CD4-positive, alpha-beta T cell (primary cell): Measurements from ENCODE around the gene RAP1A. TPM values are rescaled to one million over a fixed set of nuclear protein-coding genes. Genes with fewer than 3 reads are reported as not detected.
"Not testable (repeated sequence)": the region's sequence is repeated elsewhere in the genome, so short reads cannot be mapped to it uniquely, and the experiment has no call there.

Experiments
- ATAC-seq: fragments of 200-7000 bp; cut with Tn5 transposase; one replicate; pipeline ENCODE4 v1.10.0; 2022; ENCODE audit warnings: mild to moderate bottlenecking; ENCODE audit not compliant: poor library complexity
- CTCF ChIA-PET: fragments of 350-600 bp; sonication (Branson Sonifier 250); formaldehyde crosslinking; loops from one replicate; lab custom pipeline; 2021; ENCODE audit warnings: antibody characterized with exemption, inconsistent platforms; lab: Charles Lee
- POLR2A ChIA-PET: fragments of 350-600 bp; sonication (Branson Sonifier 250); formaldehyde crosslinking; loops from one replicate; lab custom pipeline; 2021; ENCODE audit warnings: antibody characterized with exemption, inconsistent platforms; lab: Charles Lee
- DNase-seq, 14 experiments: peaks; one replicate each; pipeline ENCODE4 v3.0.0-alpha.2; 2013 to 2020; ENCODE audit warnings: mixed read lengths in 2 of 14
- H3K27ac ChIP-seq, 2 donors: one replicate each; pipeline versions ENCODE4 v1.5.1 to v1.7.0; 2013; ENCODE audit warnings: low read length in 2 of 2, low read depth in 1 of 2, mild to moderate bottlenecking in 1 of 2
- H3K27me3 ChIP-seq, 2 experiments: 1 replicate in 1 of 2; 2 replicates in 1 of 2; pipeline versions ENCODE4 v1.6.1 to v1.7.0; 2013; ENCODE audit warnings: low read length in 2 of 2, control low read depth in 1 of 2, mild to moderate bottlenecking in 1 of 2, moderate library complexity in 1 of 2; ENCODE audit not compliant: insufficient read depth in 2 of 2, control insufficient read depth in 1 of 2
- H3K36me3 ChIP-seq: one replicate; pipeline ENCODE4 v1.6.1; 2013; ENCODE audit warnings: low read length, control low read depth; ENCODE audit not compliant: insufficient read depth
- H3K4me1 ChIP-seq: one replicate; pipeline ENCODE4 v1.6.1; 2013; ENCODE audit warnings: low read length, control low read depth; ENCODE audit not compliant: insufficient read depth
- H3K4me3 ChIP-seq: one replicate; pipeline ENCODE4 v1.5.1; 2013; ENCODE audit warnings: mild to moderate bottlenecking, low read length, moderate library complexity
- H3K9me3 ChIP-seq, 2 experiments: 1 replicate in 1 of 2; 2 replicates in 1 of 2; pipeline versions ENCODE4 v1.6.1 to v1.7.0; 2013; ENCODE audit warnings: low read length in 2 of 2, mild to moderate bottlenecking in 2 of 2, control low read depth in 1 of 2, moderate library complexity in 1 of 2; ENCODE audit not compliant: control insufficient read depth in 1 of 2, insufficient read depth in 1 of 2
- H3K27ac Mint-ChIP-seq: one replicate; pipeline ENCODE4 v1.8.0; 2020; ENCODE audit warnings: mixed read lengths
- H3K27me3 Mint-ChIP-seq: one replicate; pipeline ENCODE4 v1.8.0; 2021; ENCODE audit warnings: mixed read lengths
- H3K36me3 Mint-ChIP-seq: one replicate; pipeline ENCODE4 v1.8.0; 2021; ENCODE audit warnings: low read depth, mixed read lengths
- H3K4me1 Mint-ChIP-seq: one replicate; pipeline ENCODE4 v1.8.0; 2021; ENCODE audit warnings: low read depth, mixed read lengths
- H3K4me3 Mint-ChIP-seq: one replicate; pipeline ENCODE4 v1.8.0; 2020; ENCODE audit warnings: mild to moderate bottlenecking, mixed read lengths
- H3K9me3 Mint-ChIP-seq: one replicate; pipeline ENCODE4 v1.8.0; 2020; ENCODE audit warnings: mixed read lengths
- CTCF ChIP-seq: fragments of 200-600 bp; IDR thresholded peaks from one replicate; pipeline ENCODE4 v1.8.0; 2022; ENCODE audit warnings: antibody characterized with exemption, mild to moderate bottlenecking
- intact Hi-C, 2 experiments: fragments of 100-400 bp; cut with DNase I in 1 of 2; cut with micrococcal nuclease in 1 of 2; formaldehyde crosslinking; loops; one replicate each; pipeline versions ENCODE4 v1.15.1 to v1.9.0; 2023 to 2025; cut with DNase I, micrococcal nuclease
- total RNA-seq, 174 experiments: library from RNA in 2 of 174; stranded (reverse) in 2 of 174; gene quantifications; one replicate each; pipeline ENCODE4 v1.2.3 and lab custom pipeline; 2021 to 2026

The RAP1A gene
- total RNA-seq, 2 experiments from 2014 or later = 63.8 to 67.1 TPM

- H3K4me1 ChIP-seq, H3K36me3 ChIP-seq, H3K4me3 ChIP-seq, POLR2A ChIA-PET, DNase-seq, H3K4me3 Mint-ChIP-seq, ATAC-seq, H3K27me3 Mint-ChIP-seq, intact Hi-C loops, CTCF ChIA-PET, H3K27ac ChIP-seq, H3K27me3 ChIP-seq, H3K9me3 ChIP-seq: not testable (repeated sequence)
- Mint-ChIP-seq H3K36me3 (peaks cover 79% of the 10 kb centered on the region), H3K27ac (peak overlapping the region; percentile 39), H3K9me3 (peaks cover 14% of the 10 kb centered on the region), H3K4me1 (peaks cover 69% of the 10 kb centered on the region)
Observed at GRCh38 chr1:111685293-111686153, 65.9 kb downstream of the RAP1A start.

GRCh38 chr1:111690306-111690617 is 70.7 kb downstream of the RAP1A start:
- H3K27me3 Mint-ChIP-seq = no peaks in the 10 kb centered on the region
- CTCF ChIA-PET = interaction anchor here (1.3 to 2.0 kb wide), 2 partner anchors 24 to 182 kb away, joined by 3 to 10 read pairs; no protein-coding TSS in a partner anchor

GRCh38 chr1:111691886-111692285 is 72.3 kb downstream of the RAP1A start:
- CTCF ChIA-PET = no interaction called here
- H3K4me1 Mint-ChIP-seq = peaks cover 80% of the 10 kb centered on the region
- H3K27me3 Mint-ChIP-seq = no peaks in the 10 kb centered on the region
- peak overlapping the region; percentile 47 for H3K27ac Mint-ChIP-seq
- Histone ChIP-seq H3K27ac (no peak overlapping the region), H3K36me3 (peaks cover 55% of the 10 kb centered on the region), H3K9me3 (no peaks in the 10 kb centered on the region), H3K4me3 (no peak overlapping the region), H3K4me1 (peaks cover 3% of the 10 kb centered on the region), H3K27me3 (no peaks in the 10 kb centered on the region)
- ATAC-seq = no peak
- DNase-seq = no peak
- peaks cover 80% of the 10 kb centered on the region for H3K36me3 Mint-ChIP-seq
- H3K4me3 Mint-ChIP-seq = no peak overlapping the region
- TF ChIP-seq CTCF = no peak
- POLR2A ChIA-PET = interaction anchor here (1.1 to 1.7 kb wide), 2 partner anchors 11 to 184 kb away, joined by 4 read pairs; no protein-coding TSS in a partner anchor
- H3K9me3 Mint-ChIP-seq = no peaks in the 10 kb centered on the region
- intact Hi-C loops = no loop called here

More at GRCh38 chr1:111690306-111690617, 70.7 kb downstream of the RAP1A start:
- intact Hi-C loops = no loop called here
- DNase-seq = no peak
- no peak overlapping the region for H3K27ac ChIP-seq
- no peak overlapping the region for H3K4me3 ChIP-seq
- no peaks in the 10 kb centered on the region for H3K27me3 ChIP-seq
- H3K36me3 ChIP-seq = peaks cover 39% of the 10 kb centered on the region
- H3K9me3 ChIP-seq = no peaks in the 10 kb centered on the region
- H3K4me1 ChIP-seq = peaks cover 3% of the 10 kb centered on the region
- Mint-ChIP-seq H3K27ac (peak overlapping the region; percentile 47), H3K36me3 (peaks cover 76% of the 10 kb centered on the region), H3K4me3 (peak overlapping the region; percentile 48), H3K9me3 (peaks cover 2% of the 10 kb centered on the region), H3K4me1 (peaks cover 83% of the 10 kb centered on the region)
- no peak for TF ChIP-seq CTCF
- no peak for ATAC-seq
- POLR2A ChIA-PET = interaction anchor here (0.6 to 1.3 kb wide), 2 partner anchors 13 to 183 kb away, joined by 3 to 5 read pairs; no protein-coding TSS in a partner anchor
